Stimulated activated CD4-positive, alpha-beta T cell treated with anti-CD3 and anti-CD28 coated beads, Interleukin-2, amount 100 ng/mL, for 48 hours (primary cell): ENCODE measurements around the gene TFF1.

Source experiments
- DNase-seq, 2 donors: peaks; one replicate each; pipeline ENCODE4 v3.0.0-alpha.2; 2020

The TFF1 gene

DNA sequence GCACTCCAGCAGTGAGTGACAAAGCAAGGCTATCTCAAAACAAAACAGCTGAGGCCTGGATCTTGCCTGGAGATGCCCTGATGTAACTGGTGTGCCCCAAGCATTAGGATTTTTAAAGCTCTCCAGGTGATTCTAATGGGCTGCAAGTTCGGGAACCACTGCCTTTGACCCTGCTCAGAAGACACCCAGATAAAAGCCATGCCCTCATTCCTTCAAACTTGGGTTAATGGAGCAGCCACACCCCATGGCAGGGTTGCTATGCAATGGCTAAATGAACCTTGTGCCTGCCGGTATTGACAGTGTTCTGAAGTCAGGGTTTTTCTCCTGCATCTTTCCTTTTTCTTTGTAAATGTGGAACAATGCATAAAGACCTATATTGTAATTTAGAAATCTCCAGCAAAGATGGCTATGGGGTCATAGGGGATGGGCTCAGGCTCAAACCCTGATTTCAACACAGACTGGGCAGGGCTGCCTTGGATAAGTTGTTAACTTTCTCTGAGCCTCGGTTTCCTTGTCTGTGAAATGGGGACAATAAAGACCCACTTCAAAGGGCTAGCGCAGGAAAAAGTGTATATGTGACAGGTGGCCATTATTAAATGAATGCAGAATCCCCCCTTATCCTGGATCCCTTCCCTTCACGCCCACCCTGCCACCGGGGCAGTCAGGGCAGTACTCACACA, 51.6 kb downstream of the TFF1 start:
- DNase-seq, result no peak

DNA sequence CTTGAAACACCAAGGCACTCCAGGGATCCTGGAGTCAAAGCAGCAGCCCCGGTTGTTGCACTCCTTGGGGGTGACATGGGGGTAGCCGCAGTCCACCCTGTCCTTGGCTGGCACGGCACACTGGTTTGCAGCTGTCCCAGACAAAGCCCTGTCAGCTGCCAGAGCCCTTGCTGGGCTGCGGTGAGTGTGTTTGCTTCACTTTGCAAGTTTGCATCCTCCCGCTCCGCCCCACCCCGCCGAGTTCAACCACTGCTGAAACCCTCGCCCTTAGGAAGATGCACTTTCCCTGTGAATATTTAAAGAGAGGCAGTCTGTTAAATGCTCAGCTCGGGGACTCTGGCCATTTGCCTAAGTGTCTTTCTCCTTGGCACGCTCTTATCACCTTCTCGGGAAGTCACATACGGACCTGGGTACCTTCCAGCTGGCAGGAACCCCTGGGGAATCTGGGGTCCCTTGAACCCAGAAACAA, 52.8 kb downstream of the TFF1 start:
- no peak for DNase-seq

DNA sequence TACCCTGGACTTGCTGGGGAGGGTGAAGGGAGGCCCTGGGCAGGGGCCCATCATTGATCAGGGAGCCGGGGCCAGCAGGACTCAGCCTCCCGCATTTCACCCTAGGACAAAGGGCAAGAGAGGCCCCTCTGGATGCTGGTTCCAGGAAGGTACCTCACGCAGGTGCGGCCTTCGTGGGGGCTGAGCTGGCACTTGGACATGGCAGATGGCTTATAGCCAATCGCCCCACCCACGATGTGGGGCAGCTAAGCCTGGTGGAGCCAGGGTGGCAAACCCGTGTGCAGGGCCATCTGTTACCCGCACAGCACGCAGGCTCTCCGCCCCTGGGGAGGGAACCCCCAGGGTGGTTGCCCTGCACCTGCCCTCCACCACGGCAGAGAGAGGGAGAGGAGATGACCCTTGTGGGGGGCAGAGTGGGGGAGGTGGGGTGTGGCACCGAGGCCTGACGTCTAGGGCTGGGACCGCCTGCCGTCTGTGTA, 53.7 kb downstream of the TFF1 start:
- no peak for DNase-seq
